Fibroblast of lung (primary cell): Measurements from ENCODE around the gene FAM20C. TPM values are rescaled to one million over a fixed set of nuclear protein-coding genes. Genes with fewer than 3 reads are reported as not detected.

Experiments
- DNase-seq, 2 donors: peaks; one replicate each; pipeline versions ENCODE4 v3.0.0 to v3.0.0-alpha.2; 2010; ENCODE audit warnings: low read depth in 2 of 2
- H2AFZ ChIP-seq: 2 replicates; pipeline ENCODE4 v1.5.1; 2012; ENCODE audit warnings: low read length, control low read depth, inconsistent platforms
- H3K27ac ChIP-seq: 2 replicates; pipeline ENCODE4 v1.5.1; 2011; ENCODE audit warnings: low read length, control low read depth; ENCODE audit not compliant: insufficient read depth
- H3K27me3 ChIP-seq: 2 replicates; pipeline ENCODE4 v1.5.1; 2011; ENCODE audit warnings: mild to moderate bottlenecking, low read length; ENCODE audit not compliant: control insufficient read depth, insufficient read depth
- H3K36me3 ChIP-seq: 2 replicates; pipeline ENCODE4 v1.5.1; 2011; ENCODE audit warnings: low read length; ENCODE audit not compliant: control insufficient read depth, insufficient read depth
- H3K4me1 ChIP-seq: 2 replicates; pipeline ENCODE4 v1.5.1; 2011; ENCODE audit warnings: low read length; ENCODE audit not compliant: control insufficient read depth, insufficient read depth; ENCODE audit errors: extremely low read depth
- H3K4me2 ChIP-seq: 2 replicates; pipeline ENCODE4 v1.5.1; 2011; ENCODE audit warnings: low read length, control low read depth; ENCODE audit not compliant: insufficient read depth; ENCODE audit errors: extremely low read depth
- H3K4me3 ChIP-seq, 4 experiments: fragments of 200-600 bp in 1 of 4; sonication (generic) in 1 of 4; replicated peaks in 1 of 4; 2 replicates each; pipeline ENCODE4 v1.5.1; 2011 to 2016; ENCODE audit warnings: low read length in 4 of 4, low read depth in 3 of 4, mild to moderate bottlenecking in 3 of 4, control low read depth in 2 of 4, inconsistent platforms in 1 of 4, mixed read lengths in 1 of 4; ENCODE audit not compliant: insufficient read depth in 1 of 4; ENCODE audit errors: control extremely low read depth in 1 of 4
- H3K79me2 ChIP-seq: 2 replicates; pipeline ENCODE4 v1.5.1; 2012; ENCODE audit warnings: mild to moderate bottlenecking, low read length, inconsistent platforms; ENCODE audit not compliant: control insufficient read depth, insufficient read depth
- H3K9ac ChIP-seq: 2 replicates; pipeline ENCODE4 v1.5.1; 2011; ENCODE audit warnings: mild to moderate bottlenecking, low read length, control low read depth; ENCODE audit not compliant: insufficient read depth
- H3K9me3 ChIP-seq: 2 replicates; pipeline ENCODE4 v1.5.1; 2012; ENCODE audit warnings: low read depth, low read length; ENCODE audit not compliant: control insufficient read depth, insufficient read depth
- H4K20me1 ChIP-seq: 2 replicates; pipeline ENCODE4 v1.5.1; 2011; ENCODE audit warnings: low read length; ENCODE audit not compliant: control insufficient read depth, insufficient read depth; ENCODE audit errors: extremely low read depth
- CTCF ChIP-seq, 2 donors: IDR thresholded peaks in 1 of 2; conservative IDR thresholded peaks in 1 of 2; 1 replicate in 1 of 2; 2 replicates in 1 of 2; pipeline ENCODE4 v1.5.1; 2011 to 2012; ENCODE audit warnings: low read length in 2 of 2, control low read depth in 1 of 2, inconsistent platforms in 1 of 2, low read depth in 1 of 2, mild to moderate bottlenecking in 1 of 2
- EZH2 ChIP-seq: IDR thresholded peaks from 2 replicates; pipeline ENCODE4 v1.5.1; 2012; ENCODE audit warnings: low read length, control low read depth, mild to moderate bottlenecking; ENCODE audit errors: missing control alignments
- polyA plus RNA-seq, 2 donors: library from polyadenylated mRNA; depleted of rRNA in 1 of 2; stranded (reverse) in 1 of 2; unstranded in 1 of 2; fragments of >200 nt; gene quantifications; 2 replicates each; pipeline ENCODE4 v1.2.1, GENCODE V29; 2011 to 2012; ENCODE audit warnings: missing spikeins in 1 of 2
- total RNA-seq: library from RNA; depleted of rRNA; stranded (reverse); fragments of >200 nt; gene quantifications from 2 replicates; pipeline ENCODE4 v1.2.1, GENCODE V29; 2014

Gene FAM20C
- total and polyA plus RNA-seq, 2 donors (not counting 1 experiment from before 2014, with no cell fraction given): 31.8 to 70.7 TPM

GRCh38 chr7:253581-254336 lies 61.4 kb downstream of the FAM20C start:
- no peaks in the 10 kb centered on the region for H3K27me3 ChIP-seq
- no peak overlapping the region for H3K27ac ChIP-seq
- no peak overlapping the region for H3K4me2 ChIP-seq
- no peak overlapping the region for H2AFZ ChIP-seq
- DNase-seq: no peak
- H3K9me3 ChIP-seq: no peaks in the 10 kb centered on the region
- no peak overlapping the region for H3K4me3 ChIP-seq
- no peaks in the 10 kb centered on the region for H4K20me1 ChIP-seq
- H3K4me1 ChIP-seq: no peaks in the 10 kb centered on the region
- no peak overlapping the region for H3K9ac ChIP-seq
- no peaks in the 10 kb centered on the region for H3K79me2 ChIP-seq
- TF ChIP-seq EZH2: no peak
- TF ChIP-seq CTCF (conservative IDR thresholded peaks at IDR 0.05 in 1 of 2, IDR thresholded peaks at IDR 0.05 in 1 of 2; ENCODE audit: low read depth in 1 of 2, low read length in 2 of 2): no peak
- H3K36me3 ChIP-seq: peaks cover 46% of the 10 kb centered on the region

DNA sequence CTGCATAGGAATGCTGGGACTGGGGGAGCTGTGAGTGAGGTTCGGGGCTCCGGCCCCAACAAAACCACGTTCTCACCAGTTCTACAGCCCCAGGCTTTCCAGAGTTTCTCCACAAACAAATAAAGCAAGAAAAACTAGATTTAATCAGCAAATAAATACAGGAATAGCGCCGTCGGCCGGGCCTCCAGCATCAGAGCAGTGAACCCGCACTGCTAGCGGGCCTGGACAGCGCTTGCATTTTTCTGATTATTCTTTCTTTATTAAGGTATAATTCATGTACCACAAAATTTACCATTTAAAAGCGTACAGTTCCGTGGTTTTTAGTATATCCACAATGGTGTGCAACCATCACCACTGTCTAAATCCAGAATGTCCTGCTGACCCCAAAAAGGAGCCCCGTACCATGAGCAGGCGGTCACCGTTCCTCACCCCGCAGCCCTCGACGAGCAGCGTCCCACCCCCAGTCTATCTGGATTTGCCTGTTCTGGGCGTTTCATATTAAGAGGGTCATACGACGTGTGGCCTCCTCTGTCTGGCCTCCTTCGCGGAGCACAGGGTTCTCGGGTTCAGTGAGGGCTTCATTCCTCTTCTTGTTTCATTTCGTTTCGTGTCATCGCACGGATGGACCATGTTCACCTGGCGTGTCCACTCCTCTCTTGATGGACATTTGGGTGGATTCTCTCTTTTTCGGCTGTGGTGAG lies 62.1 kb downstream of the FAM20C start:
- Histone ChIP-seq H3K4me1 (no peaks in the 10 kb centered on the region), H3K4me2 (no peak overlapping the region), H3K36me3 (peaks cover 47% of the 10 kb centered on the region), H3K27ac (no peak overlapping the region), H3K4me3 (no peak overlapping the region), H2AFZ (no peak overlapping the region), H3K9ac (no peak overlapping the region), H4K20me1 (no peaks in the 10 kb centered on the region), H3K79me2 (no peaks in the 10 kb centered on the region), H3K27me3 (no peaks in the 10 kb centered on the region), H3K9me3 (no peaks in the 10 kb centered on the region)
- TF ChIP-seq EZH2: no peak
- TF ChIP-seq CTCF (conservative IDR thresholded peaks at IDR 0.05 in 1 of 2, IDR thresholded peaks at IDR 0.05 in 1 of 2; ENCODE audit: low read depth in 1 of 2, low read length in 2 of 2): no peak
- DNase-seq: no peak

GRCh38 chr7:255038-255435 lies 62.7 kb downstream of the FAM20C start:
- H3K9me3 ChIP-seq: no peaks in the 10 kb centered on the region
- no peaks in the 10 kb centered on the region for H3K4me1 ChIP-seq
- peaks cover 49% of the 10 kb centered on the region for H3K36me3 ChIP-seq
- H3K4me3 ChIP-seq: no peak overlapping the region
- H3K79me2 ChIP-seq: no peaks in the 10 kb centered on the region
- H3K4me2 ChIP-seq: no peak overlapping the region
- no peak overlapping the region for H3K9ac ChIP-seq
- no peak overlapping the region for H2AFZ ChIP-seq
- H4K20me1 ChIP-seq: no peaks in the 10 kb centered on the region
- no peak overlapping the region for H3K27ac ChIP-seq
- no peaks in the 10 kb centered on the region for H3K27me3 ChIP-seq
- TF ChIP-seq CTCF (conservative IDR thresholded peaks at IDR 0.05 in 1 of 2, IDR thresholded peaks at IDR 0.05 in 1 of 2; ENCODE audit: low read depth in 1 of 2, low read length in 2 of 2): no peak
- TF ChIP-seq EZH2: no peak
- no peak for DNase-seq
